Brain microvascular endothelial cell (primary cell): ENCODE measurements around the gene FRAS1.

ENCODE experiments used
- DNase-seq: peaks from one replicate; pipeline ENCODE4 v3.0.0-alpha.2; 2020
- H3K27ac ChIP-seq: fragments of 250-450 bp; sonication (Bioruptor Pico); 2 replicates; pipeline ENCODE4 v1.5.1; 2020; ENCODE audit warnings: mild to moderate bottlenecking, moderate library complexity
- H3K27me3 ChIP-seq: fragments of 250-450 bp; sonication (Bioruptor Pico); replicated peaks from 2 replicates; pipeline ENCODE4 v1.5.1; 2020; ENCODE audit warnings: mild to moderate bottlenecking
- H3K36me3 ChIP-seq: fragments of 250-450 bp; sonication (Bioruptor Pico); replicated peaks from 2 replicates; pipeline ENCODE4 v1.5.1; 2020; ENCODE audit warnings: mild to moderate bottlenecking
- H3K4me3 ChIP-seq: 2 replicates; pipeline ENCODE4 v1.5.1; 2011; ENCODE audit warnings: low read depth, mild to moderate bottlenecking, control low read depth, low read length, moderate library complexity
- CTCF ChIP-seq: IDR thresholded peaks from 2 replicates; pipeline ENCODE4 v1.5.1; 2011; ENCODE audit warnings: low read depth, mild to moderate bottlenecking, moderate library complexity, low read length, control low read depth, inconsistent platforms; ENCODE audit errors: missing control alignments
- in situ Hi-C: cut with HindIII; loops from 2 replicates; pipeline ENCODE4 v1.10.0; 2017; ENCODE audit warnings: low sequenced_read_pairs, low pct_ligation_motif_present

Gene FRAS1

DNA sequence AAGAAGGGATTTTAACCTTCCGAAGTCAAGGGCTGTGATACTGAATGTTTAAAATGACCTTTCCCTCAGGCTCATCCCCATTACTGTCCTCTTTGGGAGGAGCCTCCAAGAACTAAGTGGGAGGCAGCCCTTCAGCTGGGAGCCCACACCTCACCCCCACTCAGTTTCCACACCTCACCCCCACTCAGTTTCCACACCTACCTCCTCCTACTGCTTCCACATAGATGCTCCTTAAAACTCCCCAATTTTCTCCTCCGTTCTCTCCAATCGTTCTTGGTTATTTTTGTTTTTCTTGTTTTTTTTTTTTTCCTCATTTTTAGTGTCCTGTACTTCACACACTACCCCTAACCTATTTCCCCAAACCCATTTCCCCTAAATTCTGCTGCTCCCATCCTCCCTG, 462.8 kb downstream of the FRAS1 start:
- in situ Hi-C loops: no loop called here
- H3K27ac ChIP-seq: no peak overlapping the region
- no peaks in the 10 kb centered on the region for H3K27me3 ChIP-seq
- no peak for DNase-seq
- TF ChIP-seq CTCF: no peak
- no peak overlapping the region for H3K4me3 ChIP-seq
- no peaks in the 10 kb centered on the region for H3K36me3 ChIP-seq

- Histone ChIP-seq H3K27ac (no peak overlapping the region), H3K36me3 (no peaks in the 10 kb centered on the region), H3K27me3 (no peaks in the 10 kb centered on the region), H3K4me3 (no peak overlapping the region)
- in situ Hi-C loops: no loop called here
- TF ChIP-seq CTCF: no peak
- no peak for DNase-seq
Observed at GRCh38 chr4:78520808-78521226, 463.7 kb downstream of the FRAS1 start.

GRCh38 chr4:78524009-78524408, 466.9 kb downstream of the FRAS1 start:
- Histone ChIP-seq H3K4me3 (no peak overlapping the region), H3K27me3 (no peaks in the 10 kb centered on the region), H3K27ac (no peak overlapping the region), H3K36me3 (no peaks in the 10 kb centered on the region)
- in situ Hi-C loops: no loop called here
- DNase-seq: no peak
- no peak for TF ChIP-seq CTCF

GRCh38 chr4:78525559-78525958, 468.4 kb downstream of the FRAS1 start:
- no peaks in the 10 kb centered on the region for H3K36me3 ChIP-seq
- no peak for DNase-seq
- no peak overlapping the region for H3K27ac ChIP-seq

DNA sequence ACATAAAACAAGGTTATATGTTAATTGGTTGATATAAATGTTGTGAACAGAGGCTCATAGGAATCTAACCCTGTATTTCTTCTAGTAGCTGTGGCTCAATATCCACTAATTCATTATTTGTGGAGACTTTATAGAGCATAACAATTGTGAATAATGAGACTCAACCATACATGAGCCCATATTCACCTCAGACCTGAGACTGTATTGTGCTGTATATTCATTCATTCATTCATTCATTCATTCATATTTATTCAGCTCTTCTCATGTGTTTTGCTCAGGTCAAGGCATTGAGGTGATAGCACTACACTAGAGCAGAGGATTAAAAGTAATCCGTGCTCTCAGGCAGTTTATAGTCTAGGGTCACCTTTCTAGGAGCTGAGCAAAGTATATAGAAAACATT, 470.0 kb downstream of the FRAS1 start:
- in situ Hi-C loops: no loop called here
- TF ChIP-seq CTCF: no peak
- no peak overlapping the region for H3K27ac ChIP-seq
- H3K36me3 ChIP-seq: no peaks in the 10 kb centered on the region
- no peak overlapping the region for H3K4me3 ChIP-seq
- DNase-seq: no peak
- no peaks in the 10 kb centered on the region for H3K27me3 ChIP-seq

More at GRCh38 chr4:78525559-78525958, 468.4 kb downstream of the FRAS1 start:
- H3K27me3 ChIP-seq: no peaks in the 10 kb centered on the region
- TF ChIP-seq CTCF: no peak
- no peak overlapping the region for H3K4me3 ChIP-seq
- in situ Hi-C loops: no loop called here

GRCh38 chr4:78527555-78527954, 470.4 kb downstream of the FRAS1 start:
- H3K27ac ChIP-seq: no peak overlapping the region
- TF ChIP-seq CTCF: no peak
- no peaks in the 10 kb centered on the region for H3K27me3 ChIP-seq
- DNase-seq: no peak
- no peaks in the 10 kb centered on the region for H3K36me3 ChIP-seq
- in situ Hi-C loops: no loop called here
- no peak overlapping the region for H3K4me3 ChIP-seq
